MCF 10A (cell line): Measurements from ENCODE around the gene BMAL2. TPM values are rescaled to one million over a fixed set of nuclear protein-coding genes. Genes with fewer than 3 reads are reported as not detected.

Experiments used
- BruUV-seq: library from RNA; stranded (reverse); fragments of 400-500 nt; replicated peaks from 2 replicates; lab custom pipeline; 2021; lab: Mats Ljungman, UMichigan
- CTCF ChIA-PET: fragments of 300-600 bp; sonication (Branson Sonifier 250); formaldehyde crosslinking; extraction: SDS; loops from one replicate; lab custom pipeline; 2021; ENCODE audit warnings: antibody characterized with exemption, inconsistent platforms; lab: Yijun Ruan, JAX
- POLR2A ChIA-PET: fragments of 300-600, 350-650 bp; sonication (Branson Sonifier 250); formaldehyde crosslinking; extraction: SDS; loops from one replicate; lab custom pipeline; 2020; ENCODE audit warnings: antibody characterized with exemption, inconsistent platforms; lab: Yijun Ruan, JAX
- DNase-seq: peaks from one replicate; pipeline ENCODE4 v3.0.0-alpha.2; 2018; ENCODE audit not compliant: unreplicated experiment
- H3K27ac Mint-ChIP-seq: one replicate; pipeline ENCODE4 v1.8.0; 2022; ENCODE audit warnings: mild to moderate bottlenecking, low read depth, mixed read lengths; ENCODE audit not compliant: unreplicated experiment
- H3K27me3 Mint-ChIP-seq: one replicate; pipeline ENCODE4 v1.8.0; 2022; ENCODE audit warnings: mixed read lengths; ENCODE audit not compliant: insufficient read depth, unreplicated experiment
- H3K36me3 Mint-ChIP-seq: one replicate; pipeline ENCODE4 v1.8.0; 2022; ENCODE audit warnings: mild to moderate bottlenecking, moderate library complexity, mixed read lengths; ENCODE audit not compliant: insufficient read depth, unreplicated experiment
- H3K4me1 Mint-ChIP-seq: one replicate; pipeline ENCODE4 v1.8.0; 2022; ENCODE audit warnings: mixed read lengths; ENCODE audit not compliant: insufficient read depth, unreplicated experiment
- H3K4me3 Mint-ChIP-seq: one replicate; pipeline ENCODE4 v1.8.0; 2022; ENCODE audit warnings: mild to moderate bottlenecking, moderate library complexity, mixed read lengths; ENCODE audit not compliant: unreplicated experiment
- H3K9me3 Mint-ChIP-seq: one replicate; pipeline ENCODE4 v1.8.0; 2022; ENCODE audit warnings: mixed read lengths; ENCODE audit not compliant: unreplicated experiment
- intact Hi-C: fragments of 100-400 bp; cut with micrococcal nuclease; formaldehyde crosslinking; loops from 2 replicates; pipeline ENCODE4 v1.14.1; 2022
- total RNA-seq: library from RNA; stranded (reverse); gene quantifications from 2 replicates; pipeline ENCODE4 v1.2.3, GENCODE V29; 2022
- TF ChIP-seq, protein P1 (sequence below): fragments of 200-600 bp; IDR thresholded peaks from one replicate; pipeline ENCODE4 v1.8.0; 2022; ENCODE audit warnings: antibody characterized with exemption, mild to moderate bottlenecking; ENCODE audit not compliant: unreplicated experiment

Gene BMAL2
- total RNA-seq, 1 experiment from 2014 or later = 18.0 TPM

DNA sequence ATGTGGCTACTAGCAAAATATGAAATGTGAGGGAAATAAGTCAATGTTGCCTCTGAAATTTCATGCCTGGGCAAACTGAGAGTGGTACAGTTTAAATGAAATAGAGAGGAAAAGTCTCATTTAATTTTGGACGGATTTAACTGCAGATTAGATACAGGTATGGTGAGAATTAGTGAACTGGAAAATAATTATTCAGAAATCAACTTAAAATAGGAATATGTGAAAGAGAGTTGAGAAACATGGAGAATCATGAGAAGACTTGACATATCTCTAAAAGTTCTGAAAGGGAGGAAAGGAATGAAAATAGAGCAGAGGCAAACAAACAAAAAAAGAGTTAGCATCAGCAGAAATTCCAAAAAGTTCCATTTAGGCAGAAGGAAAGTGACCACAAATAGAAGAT, 33.5 kb upstream of the BMAL2 start:
- ChIA-PET POLR2A (no interaction called here), CTCF (no interaction called here)
- intact Hi-C loops = no loop called here
- Mint-ChIP-seq H3K27ac (no peak overlapping the region), H3K4me1 (peaks cover 10% of the 10 kb centered on the region), H3K36me3 (peaks cover 18% of the 10 kb centered on the region), H3K9me3 (no peaks in the 10 kb centered on the region), H3K4me3 (no peak overlapping the region), H3K27me3 (no peaks in the 10 kb centered on the region)
- no peak for DNase-seq
- TSS peak; percentile 18 for BruUV-seq
- TF ChIP-seq, protein P1, sequence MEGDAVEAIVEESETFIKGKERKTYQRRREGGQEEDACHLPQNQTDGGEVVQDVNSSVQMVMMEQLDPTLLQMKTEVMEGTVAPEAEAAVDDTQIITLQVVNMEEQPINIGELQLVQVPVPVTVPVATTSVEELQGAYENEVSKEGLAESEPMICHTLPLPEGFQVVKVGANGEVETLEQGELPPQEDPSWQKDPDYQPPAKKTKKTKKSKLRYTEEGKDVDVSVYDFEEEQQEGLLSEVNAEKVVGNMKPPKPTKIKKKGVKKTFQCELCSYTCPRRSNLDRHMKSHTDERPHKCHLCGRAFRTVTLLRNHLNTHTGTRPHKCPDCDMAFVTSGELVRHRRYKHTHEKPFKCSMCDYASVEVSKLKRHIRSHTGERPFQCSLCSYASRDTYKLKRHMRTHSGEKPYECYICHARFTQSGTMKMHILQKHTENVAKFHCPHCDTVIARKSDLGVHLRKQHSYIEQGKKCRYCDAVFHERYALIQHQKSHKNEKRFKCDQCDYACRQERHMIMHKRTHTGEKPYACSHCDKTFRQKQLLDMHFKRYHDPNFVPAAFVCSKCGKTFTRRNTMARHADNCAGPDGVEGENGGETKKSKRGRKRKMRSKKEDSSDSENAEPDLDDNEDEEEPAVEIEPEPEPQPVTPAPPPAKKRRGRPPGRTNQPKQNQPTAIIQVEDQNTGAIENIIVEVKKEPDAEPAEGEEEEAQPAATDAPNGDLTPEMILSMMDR = no peak

DNA sequence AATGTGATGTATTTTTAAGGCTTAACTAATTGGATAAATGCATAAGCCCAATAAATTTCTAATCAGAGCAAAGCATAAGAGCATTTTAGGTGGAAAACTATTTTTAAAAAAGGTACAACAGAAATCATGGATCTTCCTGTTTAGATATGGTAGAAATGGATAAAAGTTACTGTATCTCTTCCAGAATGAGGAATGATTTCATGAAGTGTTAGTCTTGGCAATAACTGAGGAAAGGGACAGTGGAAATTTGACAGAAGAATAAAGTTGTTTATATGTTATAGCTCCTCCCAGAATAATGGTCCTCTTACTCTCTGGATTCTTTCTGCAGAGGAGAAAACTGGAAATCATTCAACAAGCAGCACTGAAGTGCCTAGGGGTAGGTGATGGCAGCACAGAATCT, 32.4 kb upstream of the BMAL2 start:
- Mint-ChIP-seq H3K4me3 (no peak overlapping the region), H3K9me3 (no peaks in the 10 kb centered on the region), H3K27ac (no peak overlapping the region), H3K36me3 (peaks cover 18% of the 10 kb centered on the region), H3K4me1 (peaks cover 10% of the 10 kb centered on the region), H3K27me3 (no peaks in the 10 kb centered on the region)
- no TSS peak for BruUV-seq
- TF ChIP-seq, protein P1 = no peak
- DNase-seq = no peak
- CTCF ChIA-PET = interaction anchor here (1.1 kb wide), 1 partner anchor 15 kb away, joined by 5 read pairs; no protein-coding TSS in a partner anchor
- intact Hi-C loops = no loop called here
- POLR2A ChIA-PET = no interaction called here

- no peak overlapping the region for H3K4me3 Mint-ChIP-seq
- POLR2A ChIA-PET = interaction anchor here (0.7 to 3.7 kb wide), 4 partner anchors 13 to 331 kb away, joined by 3 to 14 read pairs (median 4); partner anchors contain the start of gene TM7SF3
Observed at GRCh38 chr12:27303139-27304111, 29.2 kb upstream of the BMAL2 start.

More at GRCh38 chr12:27303139-27304111, 29.2 kb upstream of the BMAL2 start:
- DNase-seq = peak; percentile 34
- peaks cover 10% of the 10 kb centered on the region for H3K4me1 Mint-ChIP-seq
- no TSS peak for BruUV-seq
- H3K36me3 Mint-ChIP-seq = peaks cover 11% of the 10 kb centered on the region
- intact Hi-C loops = no loop called here
- CTCF ChIA-PET = interaction anchor here (0.6 to 4.3 kb wide), 10 partner anchors 18 to 368 kb away, joined by 3 to 28 read pairs (median 3); no protein-coding TSS in a partner anchor
- H3K27ac Mint-ChIP-seq = no peak overlapping the region
- TF ChIP-seq, protein P1 = no peak
- H3K27me3 Mint-ChIP-seq = no peaks in the 10 kb centered on the region
- no peaks in the 10 kb centered on the region for H3K9me3 Mint-ChIP-seq
